Neural cell (in vitro differentiated cells): ENCODE results near the gene HIC2.
"Not testable (repeated sequence)": the region's sequence is repeated elsewhere in the genome, so short reads cannot be mapped to it uniquely, and the experiment has no call there.

Source experiments
- EP300 ChIP-seq: fragments of 450-650 bp; conservative IDR thresholded peaks from 2 replicates; pipeline ENCODE4 v1.6.1; 2014; ENCODE audit warnings: antibody characterized with exemption, mild to moderate bottlenecking, moderate library complexity; ENCODE audit not compliant: poor library complexity, severe bottlenecking
- EZH2 ChIP-seq: fragments of 200-600, 300-800 bp; shearing (Covaris generic), sonication (generic); IDR thresholded peaks from 2 replicates; pipeline ENCODE4 v1.6.1; 2014; ENCODE audit warnings: antibody characterized with exemption, low read length, borderline replicate concordance, mild to moderate bottlenecking; ENCODE audit not compliant: insufficient read depth, poor library complexity, severe bottlenecking
- POLR2AphosphoS5 ChIP-seq: IDR thresholded peaks from 2 replicates; pipeline ENCODE4 v1.6.1; 2012
- SMC3 ChIP-seq: fragments of 450-650 bp; conservative IDR thresholded peaks from 2 replicates; pipeline ENCODE4 v1.6.1; 2014; ENCODE audit warnings: antibody characterized with exemption, mild to moderate bottlenecking, moderate library complexity; ENCODE audit not compliant: poor library complexity
- TF ChIP-seq, protein P1 (sequence below): fragments of 450-650 bp; IDR thresholded peaks from 2 replicates; pipeline ENCODE4 v1.5.1; 2014; ENCODE audit warnings: antibody characterized with exemption, mild to moderate bottlenecking, moderate library complexity; ENCODE audit not compliant: poor library complexity, severe bottlenecking

DNA sequence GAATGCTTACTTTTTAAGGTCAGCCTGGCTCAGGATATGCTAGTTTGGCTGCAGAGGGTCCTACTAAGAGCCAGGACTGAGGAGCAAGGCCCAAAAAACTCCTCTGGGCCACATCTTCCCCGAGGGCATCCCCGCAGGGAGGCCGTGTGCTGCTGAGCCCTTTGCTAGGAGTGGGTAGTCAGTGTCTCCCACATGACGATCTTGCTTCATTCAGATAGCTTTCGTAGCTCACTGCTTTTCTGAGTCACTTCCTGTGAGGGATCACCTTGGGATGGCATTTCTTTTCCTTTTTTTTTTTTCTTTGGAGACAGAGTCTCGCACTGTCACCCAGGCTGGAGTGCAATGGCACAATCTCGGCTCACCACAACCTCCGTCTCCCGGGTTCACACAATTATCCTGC is 27.2 kb upstream of the HIC2 start:
- not testable (repeated sequence) for TF ChIP-seq SMC3, POLR2AphosphoS5, EZH2, EP300
- TF ChIP-seq, protein P1, sequence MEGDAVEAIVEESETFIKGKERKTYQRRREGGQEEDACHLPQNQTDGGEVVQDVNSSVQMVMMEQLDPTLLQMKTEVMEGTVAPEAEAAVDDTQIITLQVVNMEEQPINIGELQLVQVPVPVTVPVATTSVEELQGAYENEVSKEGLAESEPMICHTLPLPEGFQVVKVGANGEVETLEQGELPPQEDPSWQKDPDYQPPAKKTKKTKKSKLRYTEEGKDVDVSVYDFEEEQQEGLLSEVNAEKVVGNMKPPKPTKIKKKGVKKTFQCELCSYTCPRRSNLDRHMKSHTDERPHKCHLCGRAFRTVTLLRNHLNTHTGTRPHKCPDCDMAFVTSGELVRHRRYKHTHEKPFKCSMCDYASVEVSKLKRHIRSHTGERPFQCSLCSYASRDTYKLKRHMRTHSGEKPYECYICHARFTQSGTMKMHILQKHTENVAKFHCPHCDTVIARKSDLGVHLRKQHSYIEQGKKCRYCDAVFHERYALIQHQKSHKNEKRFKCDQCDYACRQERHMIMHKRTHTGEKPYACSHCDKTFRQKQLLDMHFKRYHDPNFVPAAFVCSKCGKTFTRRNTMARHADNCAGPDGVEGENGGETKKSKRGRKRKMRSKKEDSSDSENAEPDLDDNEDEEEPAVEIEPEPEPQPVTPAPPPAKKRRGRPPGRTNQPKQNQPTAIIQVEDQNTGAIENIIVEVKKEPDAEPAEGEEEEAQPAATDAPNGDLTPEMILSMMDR: not testable (repeated sequence)
